GF-D8 (cell line): ENCODE data around the gene ARHGAP21.

ENCODE experiments used
- DNase-seq: peaks from one replicate; lab custom pipeline; 2025; lab: John Stamatoyannopoulos, UW

ARHGAP21 gene

DNA sequence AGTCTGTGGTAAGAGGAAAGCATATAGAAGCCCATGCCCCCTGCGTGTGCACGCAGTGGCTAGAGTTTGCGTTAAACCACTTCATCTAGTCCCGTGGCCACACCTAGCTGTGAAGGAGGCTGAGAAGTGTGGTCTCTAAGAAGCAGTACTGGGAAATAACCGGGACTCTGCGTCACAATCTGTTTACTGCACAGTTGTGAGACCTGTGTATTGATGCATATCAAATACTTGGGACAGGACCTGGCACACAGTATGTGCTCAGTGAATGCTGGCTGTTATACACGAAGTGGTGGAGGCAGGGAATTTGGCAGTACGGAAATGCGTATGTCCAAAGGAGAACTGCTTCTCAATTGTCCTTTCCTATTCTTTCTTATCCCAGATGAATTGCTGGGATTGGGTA is 149.5 kb downstream of the ARHGAP21 start:
- DNase-seq, result no peak

DNA sequence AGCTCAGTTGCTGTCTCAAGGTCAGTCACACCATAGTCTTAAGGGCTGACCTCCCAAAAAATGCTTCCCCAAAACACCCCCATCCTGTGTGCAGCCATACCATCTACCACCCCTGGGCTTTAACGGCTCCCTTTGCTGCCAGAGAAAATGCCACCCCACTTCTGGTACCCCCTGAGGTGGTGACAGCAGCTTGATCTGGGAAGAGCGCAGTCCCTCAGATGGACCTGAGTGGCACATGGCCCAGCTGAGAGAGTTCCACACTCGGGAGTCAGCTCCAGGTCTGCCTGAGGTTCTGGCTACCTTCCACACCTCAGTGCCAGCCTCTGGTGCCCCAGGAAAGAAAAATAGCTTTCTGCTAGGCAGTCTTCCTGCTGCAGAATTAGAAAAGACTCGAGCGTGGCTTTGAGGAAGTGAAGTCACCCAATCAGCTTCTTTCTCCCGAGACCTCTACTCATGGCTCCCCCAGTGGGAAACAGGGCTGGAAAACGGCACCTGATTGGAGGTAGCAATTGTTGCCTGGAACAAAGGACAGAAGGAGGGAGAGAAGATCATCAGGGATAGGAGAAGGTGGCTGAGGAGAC is 151.7 kb downstream of the ARHGAP21 start:
- DNase-seq, result no peak

DNA sequence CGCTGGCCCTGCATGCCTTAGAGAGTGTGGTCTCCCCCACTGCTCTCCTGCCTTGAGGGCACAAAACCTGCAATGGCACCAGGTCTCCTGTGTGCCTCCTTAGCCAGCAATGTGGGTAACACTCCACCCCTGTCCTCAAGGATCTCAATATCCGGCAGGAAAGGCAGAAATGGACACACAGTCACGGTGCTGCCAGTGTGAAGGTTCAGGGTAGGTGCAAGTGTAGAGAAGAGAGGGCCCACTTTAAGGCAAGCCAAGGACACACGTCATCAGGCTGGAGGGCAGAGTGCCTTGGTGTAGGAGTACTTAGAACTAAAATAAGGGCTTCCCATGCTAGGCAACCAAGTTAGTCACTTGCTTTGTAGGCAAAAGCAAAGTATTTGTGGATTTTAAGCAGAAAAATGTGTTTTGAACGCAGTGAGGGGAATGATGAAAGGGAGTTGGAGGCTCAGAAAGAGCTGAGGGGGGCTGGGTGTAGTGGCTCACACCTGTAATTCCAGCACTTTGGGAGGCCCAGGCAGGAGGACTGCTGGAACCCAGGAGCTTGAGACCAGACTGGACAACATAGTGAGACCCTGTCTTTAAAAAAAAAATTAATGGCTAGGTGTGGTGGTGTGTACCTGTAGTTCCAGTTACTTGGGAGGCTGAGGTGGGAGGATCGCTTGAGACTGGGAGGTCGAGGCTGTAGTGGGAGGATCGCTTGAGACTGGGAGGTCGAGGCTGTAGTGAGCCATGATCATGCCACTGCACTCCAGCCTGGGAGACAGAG is 152.8 kb downstream of the ARHGAP21 start:
- no peak for DNase-seq

DNA sequence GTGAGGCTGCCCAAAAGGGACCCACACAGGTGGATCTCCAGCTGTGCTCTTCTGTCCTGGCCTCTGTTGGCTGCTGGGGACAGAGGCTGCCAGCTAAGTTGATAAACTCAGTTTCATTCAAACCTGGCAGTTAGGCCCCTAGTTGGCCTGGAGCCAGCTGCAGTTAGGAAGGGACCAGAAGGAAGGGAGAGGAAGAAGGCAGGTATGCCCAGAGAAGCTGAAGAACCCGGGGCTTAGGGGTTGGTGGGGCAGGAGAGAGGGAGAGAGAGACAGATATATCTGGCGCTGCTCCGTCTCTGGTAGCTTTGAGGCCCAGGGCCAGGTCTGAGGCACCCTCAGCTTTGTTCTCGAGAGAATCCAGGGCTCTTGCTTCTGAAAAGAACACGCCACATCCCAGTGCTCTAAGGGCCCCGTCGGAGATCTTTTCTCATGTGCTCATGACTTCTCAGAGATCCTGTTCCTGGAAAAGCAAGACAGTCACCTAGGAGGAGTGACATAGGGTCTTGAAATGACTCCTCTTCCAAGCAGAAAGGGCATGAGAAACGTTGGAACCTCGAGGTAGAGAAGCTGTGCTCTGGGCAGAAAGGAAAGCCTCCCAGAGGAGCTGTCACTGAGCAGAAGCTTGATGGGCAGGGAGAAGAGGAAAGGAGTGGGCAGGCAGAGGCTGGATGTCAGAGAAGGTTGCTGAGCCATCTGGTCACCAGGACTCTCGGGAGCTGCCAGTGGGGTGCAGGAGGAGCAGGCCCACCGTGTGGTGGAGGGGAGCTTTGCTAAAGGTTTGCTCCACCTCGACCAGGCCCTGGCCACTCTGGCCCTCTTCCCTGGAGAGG is 153.6 kb downstream of the ARHGAP21 start:
- no peak for DNase-seq

DNA sequence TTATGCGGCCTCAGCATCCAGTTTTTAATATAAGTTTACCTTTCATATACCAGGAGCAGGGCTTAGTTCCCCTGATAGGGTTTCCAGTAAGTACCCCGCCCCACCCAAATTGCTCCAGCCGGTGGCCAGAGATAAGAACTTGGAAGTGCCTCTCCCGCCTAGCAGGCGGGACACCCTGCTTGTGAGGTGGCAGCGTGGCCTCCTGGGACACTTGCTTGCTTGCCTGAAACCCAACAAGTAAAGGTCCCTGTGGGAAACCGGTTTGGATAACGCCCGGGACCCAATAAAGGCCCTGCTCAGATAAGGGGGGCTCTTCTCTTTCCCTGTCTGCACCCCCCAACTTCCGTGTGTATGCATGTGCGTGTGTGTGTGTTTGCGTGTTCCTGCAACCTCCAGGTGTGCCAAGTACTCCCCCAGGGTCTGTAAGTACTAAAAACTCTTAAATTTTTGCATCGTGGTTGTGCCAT is 154.3 kb downstream of the ARHGAP21 start:
- no peak for DNase-seq

- DNase-seq, result no peak
Measured at GRCh38 chr10:24568042-24568441, 155.6 kb downstream of the ARHGAP21 start.

- DNase-seq, result no peak
Measured at GRCh38 chr10:24561453-24561852, 162.2 kb downstream of the ARHGAP21 start.

DNA sequence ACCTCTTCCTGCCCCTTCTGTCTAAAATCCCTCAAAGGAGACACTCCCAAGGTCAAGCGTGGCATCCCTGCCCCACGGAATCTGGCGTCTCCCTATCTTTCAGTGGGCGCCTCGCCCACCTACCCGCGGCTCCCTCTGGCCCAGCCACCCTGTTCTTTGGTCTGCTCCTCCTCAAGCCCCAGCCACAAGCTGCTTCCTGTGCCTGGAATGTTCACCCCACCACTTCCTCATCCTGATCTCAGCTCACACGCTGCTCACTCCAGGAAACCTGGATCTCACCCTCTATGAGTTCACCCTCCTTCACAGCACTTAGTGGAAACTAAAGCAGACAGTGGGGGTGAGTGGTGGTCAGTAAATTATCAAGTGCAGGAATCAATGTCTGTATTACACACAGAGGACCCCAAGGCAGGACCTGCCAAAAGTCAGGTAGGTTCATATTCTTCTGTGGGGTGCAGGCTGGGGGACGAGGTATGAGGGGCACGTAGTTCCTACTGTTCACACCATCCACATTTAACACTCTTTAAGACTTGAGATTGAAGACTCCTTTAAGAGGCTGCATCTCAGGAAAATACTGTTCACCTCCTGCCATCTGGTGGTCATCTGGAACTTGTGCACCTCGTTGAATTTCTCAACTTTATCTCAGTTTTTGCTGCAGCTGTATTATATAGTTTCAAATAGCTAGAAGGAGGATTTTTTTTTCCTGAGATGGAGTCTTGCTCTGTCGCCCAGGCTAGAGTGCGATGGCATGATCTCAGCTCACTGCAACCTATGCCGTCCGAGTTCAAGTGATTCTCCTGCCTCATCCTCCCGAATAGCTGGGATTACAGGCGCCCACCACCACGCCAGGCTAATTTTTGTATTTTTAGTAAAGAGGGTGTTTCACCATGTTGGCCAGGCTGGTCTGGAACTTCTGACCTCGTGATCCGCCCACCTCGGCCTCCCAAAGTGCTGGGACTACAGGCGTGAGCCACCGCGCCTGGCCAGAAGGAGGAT is 166.6 kb downstream of the ARHGAP21 start:
- peak; percentile 28 for DNase-seq

DNA sequence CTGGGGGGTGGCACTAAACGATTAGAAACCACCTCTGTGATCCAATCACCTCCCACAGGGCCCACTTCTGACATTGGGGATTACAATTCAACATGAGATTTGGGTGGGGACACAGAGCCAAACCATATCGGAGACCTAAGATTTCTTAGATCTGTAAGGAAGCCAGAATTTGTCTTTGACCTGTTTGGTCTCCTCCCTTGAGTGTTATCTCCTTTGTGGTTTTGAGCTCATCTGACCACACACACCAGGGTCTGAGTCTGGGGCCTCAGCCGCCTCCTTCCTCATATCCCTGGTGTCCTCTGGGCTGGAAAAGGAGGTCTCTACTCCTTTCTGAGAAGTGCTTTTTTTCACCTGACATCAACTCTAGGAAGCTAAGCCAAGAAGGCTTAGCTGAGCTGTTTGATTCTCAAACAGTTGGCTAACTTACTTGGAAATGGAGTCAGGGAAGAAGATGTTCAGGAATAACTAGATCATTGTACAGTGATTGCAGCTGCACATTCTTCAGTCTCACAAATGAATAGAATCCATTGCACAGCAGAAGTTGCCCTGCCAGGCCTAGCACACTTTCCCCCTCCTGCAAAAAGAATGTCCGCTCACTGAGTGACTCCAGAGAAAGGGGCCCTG is 167.4 kb downstream of the ARHGAP21 start:
- DNase-seq, result no peak

- DNase-seq, result no peak
Measured at GRCh38 chr10:24554036-24554435, 169.7 kb downstream of the ARHGAP21 start.

DNA sequence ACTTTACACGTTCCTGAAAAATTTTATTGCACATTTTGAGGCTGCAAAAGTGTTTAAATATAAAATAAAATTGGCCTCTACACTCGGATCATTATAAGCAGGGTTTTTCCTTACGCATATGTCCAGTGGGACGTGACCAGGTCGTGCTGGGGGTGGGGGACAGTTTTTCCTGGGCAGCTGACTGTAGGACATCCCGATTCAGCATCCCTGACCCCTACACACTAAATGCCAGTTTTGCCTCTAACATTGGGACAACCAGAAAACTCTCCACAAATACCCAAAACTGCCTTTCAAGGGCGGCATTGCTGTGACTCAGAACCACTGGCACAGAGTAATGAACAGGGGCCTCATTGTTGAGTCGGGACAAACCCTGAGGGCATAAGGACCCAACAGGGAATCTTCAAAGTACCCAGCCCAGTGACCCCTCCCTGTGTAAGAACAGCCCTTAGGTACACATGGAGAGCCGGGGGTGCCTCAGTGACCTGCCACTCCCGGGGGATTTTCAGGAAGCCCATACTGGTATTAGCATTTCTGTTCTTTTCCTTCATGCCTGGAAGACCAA is 170.6 kb downstream of the ARHGAP21 start:
- DNase-seq, result no peak

DNA sequence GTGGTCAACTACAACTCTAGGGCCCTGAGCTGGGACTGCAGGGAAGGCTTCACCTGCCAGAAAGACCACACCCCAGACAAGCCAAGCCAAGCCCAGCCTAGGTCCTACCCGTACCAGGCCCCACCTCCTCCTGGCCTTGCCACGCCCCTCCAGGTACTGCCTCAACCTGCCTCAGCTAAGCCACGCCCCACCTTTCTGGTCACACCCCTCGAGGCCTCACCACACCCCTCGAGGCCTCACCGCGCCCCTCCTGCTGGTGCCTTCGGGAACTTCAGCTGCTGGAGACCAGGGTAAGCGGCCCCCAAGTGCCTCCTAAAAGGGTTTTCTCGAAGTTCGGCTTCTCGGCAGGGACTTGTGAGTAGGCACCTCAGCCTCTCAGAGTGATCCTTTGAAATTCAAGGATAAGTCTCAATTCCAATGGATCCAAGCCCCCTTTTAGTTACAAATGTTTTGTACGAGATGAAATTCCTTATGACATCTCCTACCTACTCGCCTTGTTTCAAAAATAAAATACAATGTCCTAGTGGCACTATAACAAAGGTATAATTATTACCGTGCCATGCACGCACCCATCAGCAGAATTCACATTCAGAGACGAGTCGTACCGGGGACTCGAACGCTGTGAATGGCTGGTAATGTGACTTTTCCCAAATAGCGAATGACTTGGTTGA is 171.2 kb downstream of the ARHGAP21 start:
- DNase-seq, result no peak

- DNase-seq, result no peak
Measured at GRCh38 chr10:24551161-24551560, 172.5 kb downstream of the ARHGAP21 start.

- DNase-seq, result no peak
Measured at GRCh38 chr10:24550680-24551079, 173.0 kb downstream of the ARHGAP21 start.

DNA sequence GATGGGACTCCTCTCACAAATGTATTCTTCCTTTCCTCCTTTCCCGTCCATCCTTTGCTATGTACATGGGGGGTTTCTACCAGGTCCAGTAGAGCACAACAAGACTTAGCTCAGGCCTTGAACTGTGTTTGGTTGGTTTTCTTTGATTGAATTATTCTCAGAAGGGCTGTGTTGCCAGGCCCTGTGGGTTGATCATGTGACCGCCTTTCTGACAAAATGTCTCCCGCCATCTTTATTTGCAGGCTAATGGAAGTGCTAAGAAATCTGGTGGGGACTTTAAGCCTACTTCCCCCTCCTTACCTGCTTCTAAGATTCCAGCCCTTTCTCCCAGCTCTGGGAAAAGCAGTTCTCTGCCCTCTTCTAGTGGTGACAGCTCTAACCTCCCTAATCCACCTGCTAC is 178.1 kb downstream of the ARHGAP21 start:
- no peak for DNase-seq

GRCh38 chr10:24544776-24545175 is 178.9 kb downstream of the ARHGAP21 start:
- DNase-seq, result no peak

- DNase-seq, result no peak
Measured at GRCh38 chr10:24542314-24543270, 181.1 kb downstream of the ARHGAP21 start.

- no peak for DNase-seq
Measured at GRCh38 chr10:24541239-24541753, 182.4 kb downstream of the ARHGAP21 start.

GRCh38 chr10:24536636-24537035 is 187.1 kb downstream of the ARHGAP21 start:
- DNase-seq, result no peak
